ENCODE data around the gene GGTLC2.
"Not testable (repeated sequence)": the region's sequence is repeated elsewhere in the genome, so short reads cannot be mapped to it uniquely, and the experiment has no call there.

Gene GGTLC2

GRCh38 chr22:22644314-22644713 is at the start of gene GGTLC2:
TSS of gene GGTLC2 (plus strand) at chr22:22644614. CDS start at chr22:22646346, 1,732 bp downstream.
- not testable (repeated sequence) for DNase-seq

- no peak for DNase-seq
These were observed 49.2 kb upstream of the GGTLC2 start for GRCh38 chr22:22595001-22595835.

GRCh38 chr22:22598144-22598543 is 46.3 kb upstream of the GGTLC2 start:
- DNase-seq = no peak

GRCh38 chr22:22599248-22599647 is 45.2 kb upstream of the GGTLC2 start:
- no peak for DNase-seq

- no peak for DNase-seq
These were observed 43.7 kb upstream of the GGTLC2 start for GRCh38 chr22:22600531-22601261.

GRCh38 chr22:22603470-22603947 is 40.9 kb upstream of the GGTLC2 start:
- no peak for DNase-seq

GRCh38 chr22:22604326-22605073 is 39.9 kb upstream of the GGTLC2 start:
- no peak for DNase-seq

GRCh38 chr22:22605074-22605404 is 39.4 kb upstream of the GGTLC2 start:
- no peak for DNase-seq

- DNase-seq = not testable (repeated sequence)
These were observed 36.4 kb upstream of the GGTLC2 start for GRCh38 chr22:22608022-22608421.

- no peak for DNase-seq
These were observed 35.1 kb upstream of the GGTLC2 start for GRCh38 chr22:22609291-22609690.

GRCh38 chr22:22612516-22612915 is 31.9 kb upstream of the GGTLC2 start:
- DNase-seq = no peak

- no peak for DNase-seq
These were observed 30.3 kb upstream of the GGTLC2 start for GRCh38 chr22:22614065-22614464.

GRCh38 chr22:22616636-22617035 is 27.8 kb upstream of the GGTLC2 start:
- DNase-seq = peak; percentile 6

GRCh38 chr22:22618448-22618847 is 26.0 kb upstream of the GGTLC2 start:
- no peak for DNase-seq

- DNase-seq = no peak
These were observed 25.5 kb upstream of the GGTLC2 start for GRCh38 chr22:22618923-22619322.

GRCh38 chr22:22619765-22620414 is 24.5 kb upstream of the GGTLC2 start:
- no peak for DNase-seq

GRCh38 chr22:22628546-22629495 is 15.6 kb upstream of the GGTLC2 start:
- not testable (repeated sequence) for DNase-seq

GRCh38 chr22:22631223-22631652 is 13.2 kb upstream of the GGTLC2 start:
- DNase-seq = not testable (repeated sequence)

- not testable (repeated sequence) for DNase-seq
These were observed 12.2 kb upstream of the GGTLC2 start for GRCh38 chr22:22632226-22632625.

GRCh38 chr22:22633533-22633932 is 10.9 kb upstream of the GGTLC2 start:
- DNase-seq = not testable (repeated sequence)

- DNase-seq = not testable (repeated sequence)
These were observed 8.2 kb upstream of the GGTLC2 start for GRCh38 chr22:22636260-22636659.

Measured in activated naive CD4-positive, alpha-beta T cell treated with Interleukin-2 at 50 U/mL for 16 hours (primary cell).